HTR-8/SVneo (cell line): ENCODE data around the gene TMC3.

Experiments used
- DNase-seq: peaks from one replicate; pipeline ENCODE4 v3.0.0; 2011; ENCODE audit warnings: low spot score, mixed read lengths; ENCODE audit not compliant: insufficient read length
- FAIRE-seq: peaks from 2 replicates; lab custom pipeline; 2011; peaks lifted over from hg19 to GRCh38; lab: Jason Lieb, UNC

The TMC3 gene

GRCh38 chr15:81288040-81288439 is 86.0 kb downstream of the TMC3 start:
- no peak for DNase-seq
- no peak for FAIRE-seq

GRCh38 chr15:81286621-81287121 is 87.3 kb downstream of the TMC3 start:
- DNase-seq: no peak
- no peak for FAIRE-seq

- no peak for FAIRE-seq
- no peak for DNase-seq
Observed at GRCh38 chr15:81285461-81285860, 88.6 kb downstream of the TMC3 start.

GRCh38 chr15:81284256-81285031 is 89.6 kb downstream of the TMC3 start:
- no peak for DNase-seq
- no peak for FAIRE-seq

GRCh38 chr15:81282911-81283310 is 91.1 kb downstream of the TMC3 start:
- FAIRE-seq (no peak), DNase-seq (no peak)

GRCh38 chr15:81282606-81282895 is 91.5 kb downstream of the TMC3 start:
- no peak for FAIRE-seq
- DNase-seq: no peak

- FAIRE-seq (no peak), DNase-seq (no peak)
Observed at GRCh38 chr15:81281766-81282605, 92.0 kb downstream of the TMC3 start.

- no peak for FAIRE-seq
Observed at GRCh38 chr15:81281456-81281735, 92.6 kb downstream of the TMC3 start.

More at GRCh38 chr15:81281456-81281735, 92.6 kb downstream of the TMC3 start:
- no peak for DNase-seq
